Chondrocyte (in vitro differentiated cells): Measurements from ENCODE around the gene EFCAB12. TPM values are rescaled to one million over a fixed set of nuclear protein-coding genes. Genes with fewer than 3 reads are reported as not detected.

Experiments
- DNase-seq: peaks from one replicate; pipeline ENCODE4 v3.0.0; 2021; ENCODE audit warnings: mixed read lengths, low spot score
- H3K27ac Mint-ChIP-seq: one replicate; pipeline ENCODE4 v1.8.0; 2021; ENCODE audit warnings: mild to moderate bottlenecking, moderate library complexity, mixed read lengths; ENCODE audit not compliant: unreplicated experiment
- H3K27me3 Mint-ChIP-seq: 2 replicates; pipeline ENCODE4 v1.8.0; 2021; ENCODE audit warnings: low read depth, mixed read lengths
- H3K36me3 Mint-ChIP-seq: 2 replicates; pipeline ENCODE4 v1.8.0; 2021; ENCODE audit warnings: low read depth, mixed read lengths
- H3K4me1 Mint-ChIP-seq: 2 replicates; pipeline ENCODE4 v1.8.0; 2021; ENCODE audit warnings: low read depth, mild to moderate bottlenecking, mixed read lengths
- H3K4me3 Mint-ChIP-seq: one replicate; pipeline ENCODE4 v1.8.0; 2021; ENCODE audit warnings: mild to moderate bottlenecking, moderate library complexity, mixed read lengths; ENCODE audit not compliant: unreplicated experiment
- H3K9me3 Mint-ChIP-seq: 2 replicates; pipeline ENCODE4 v1.8.0; 2021; ENCODE audit warnings: low read depth, mixed read lengths
- CTCF ChIP-seq: fragments of 200-600 bp; sonication (generic); IDR thresholded peaks from 2 replicates; pipeline ENCODE4 v1.5.0; 2021; ENCODE audit warnings: antibody characterized with exemption, mild to moderate bottlenecking, moderate library complexity
- total RNA-seq: library from RNA; stranded (reverse); gene quantifications from 3 replicates; pipeline ENCODE4 v1.2.1, GENCODE V29; 2021

EFCAB12 gene
- total RNA-seq, 1 donor from 2014 or later = not detected

GRCh38 chr3:129371041-129371826 lies 57.2 kb downstream of the EFCAB12 start:
- no peak for TF ChIP-seq CTCF
- peak; percentile 70 for DNase-seq
- H3K9me3 Mint-ChIP-seq = no peaks in the 10 kb centered on the region
- H3K36me3 Mint-ChIP-seq = no peaks in the 10 kb centered on the region
- no peak overlapping the region for H3K4me3 Mint-ChIP-seq
- H3K27me3 Mint-ChIP-seq = peaks cover 3% of the 10 kb centered on the region
- no peaks in the 10 kb centered on the region for H3K4me1 Mint-ChIP-seq
- no peak overlapping the region for H3K27ac Mint-ChIP-seq

GRCh38 chr3:129370248-129370964 lies 58.0 kb downstream of the EFCAB12 start:
- Mint-ChIP-seq H3K4me3 (no peak overlapping the region), H3K4me1 (no peaks in the 10 kb centered on the region), H3K27ac (no peak overlapping the region), H3K27me3 (peaks cover 3% of the 10 kb centered on the region), H3K36me3 (no peaks in the 10 kb centered on the region), H3K9me3 (no peaks in the 10 kb centered on the region)
- no peak for DNase-seq
- TF ChIP-seq CTCF = no peak

GRCh38 chr3:129369711-129370110 lies 58.7 kb downstream of the EFCAB12 start:
- no peak overlapping the region for H3K27ac Mint-ChIP-seq
- H3K36me3 Mint-ChIP-seq = no peaks in the 10 kb centered on the region
- no peak for TF ChIP-seq CTCF
- DNase-seq = no peak
- no peaks in the 10 kb centered on the region for H3K9me3 Mint-ChIP-seq
- H3K4me3 Mint-ChIP-seq = no peak overlapping the region
- H3K27me3 Mint-ChIP-seq = peaks cover 3% of the 10 kb centered on the region
- no peaks in the 10 kb centered on the region for H3K4me1 Mint-ChIP-seq

- no peaks in the 10 kb centered on the region for H3K9me3 Mint-ChIP-seq
- H3K4me3 Mint-ChIP-seq = no peak overlapping the region
- H3K27ac Mint-ChIP-seq = no peak overlapping the region
- no peak for TF ChIP-seq CTCF
- H3K36me3 Mint-ChIP-seq = no peaks in the 10 kb centered on the region
- no peaks in the 10 kb centered on the region for H3K4me1 Mint-ChIP-seq
- DNase-seq = no peak
- peaks cover 3% of the 10 kb centered on the region for H3K27me3 Mint-ChIP-seq
Observed at GRCh38 chr3:129367821-129368220, 60.6 kb downstream of the EFCAB12 start.

GRCh38 chr3:129366312-129366831 lies 62.1 kb downstream of the EFCAB12 start:
- no peak overlapping the region for H3K27ac Mint-ChIP-seq
- H3K4me1 Mint-ChIP-seq = no peaks in the 10 kb centered on the region
- peaks cover 3% of the 10 kb centered on the region for H3K27me3 Mint-ChIP-seq
- H3K4me3 Mint-ChIP-seq = no peak overlapping the region
- no peaks in the 10 kb centered on the region for H3K9me3 Mint-ChIP-seq
- no peaks in the 10 kb centered on the region for H3K36me3 Mint-ChIP-seq
- TF ChIP-seq CTCF = no peak
- peak; percentile 75 for DNase-seq
